ENCODE data around the gene IDH2.

DNA sequence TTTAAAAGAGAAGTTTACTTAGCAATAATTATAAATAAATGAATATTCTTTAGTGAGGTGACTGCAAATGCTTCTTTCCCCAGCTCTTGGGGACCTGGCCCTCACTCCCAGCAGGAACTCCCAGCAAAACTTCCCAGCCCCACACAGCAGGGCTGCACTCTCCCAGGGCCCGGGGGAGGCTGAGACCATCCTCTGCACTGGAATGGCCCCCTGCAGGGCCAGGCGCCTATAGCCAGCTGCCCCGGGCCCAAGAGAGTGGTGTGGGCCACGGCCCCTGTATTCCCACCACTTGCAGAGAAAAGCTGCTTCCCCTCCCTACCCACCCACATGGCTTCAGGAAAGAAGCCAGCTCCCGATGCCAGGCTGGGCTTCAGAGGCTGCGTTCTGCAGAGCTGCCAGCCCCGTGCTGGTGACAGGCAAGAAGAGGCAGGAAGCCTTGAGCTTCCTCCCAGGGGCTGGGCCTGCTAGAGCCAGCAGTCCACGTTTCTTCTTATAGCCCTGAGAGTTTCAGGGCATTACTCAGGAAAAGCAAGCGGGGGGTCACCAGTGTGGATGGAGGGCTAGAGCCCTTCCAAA is 20.0 kb downstream of the IDH2 start:
- TF ChIP-seq, protein P1, sequence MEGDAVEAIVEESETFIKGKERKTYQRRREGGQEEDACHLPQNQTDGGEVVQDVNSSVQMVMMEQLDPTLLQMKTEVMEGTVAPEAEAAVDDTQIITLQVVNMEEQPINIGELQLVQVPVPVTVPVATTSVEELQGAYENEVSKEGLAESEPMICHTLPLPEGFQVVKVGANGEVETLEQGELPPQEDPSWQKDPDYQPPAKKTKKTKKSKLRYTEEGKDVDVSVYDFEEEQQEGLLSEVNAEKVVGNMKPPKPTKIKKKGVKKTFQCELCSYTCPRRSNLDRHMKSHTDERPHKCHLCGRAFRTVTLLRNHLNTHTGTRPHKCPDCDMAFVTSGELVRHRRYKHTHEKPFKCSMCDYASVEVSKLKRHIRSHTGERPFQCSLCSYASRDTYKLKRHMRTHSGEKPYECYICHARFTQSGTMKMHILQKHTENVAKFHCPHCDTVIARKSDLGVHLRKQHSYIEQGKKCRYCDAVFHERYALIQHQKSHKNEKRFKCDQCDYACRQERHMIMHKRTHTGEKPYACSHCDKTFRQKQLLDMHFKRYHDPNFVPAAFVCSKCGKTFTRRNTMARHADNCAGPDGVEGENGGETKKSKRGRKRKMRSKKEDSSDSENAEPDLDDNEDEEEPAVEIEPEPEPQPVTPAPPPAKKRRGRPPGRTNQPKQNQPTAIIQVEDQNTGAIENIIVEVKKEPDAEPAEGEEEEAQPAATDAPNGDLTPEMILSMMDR (IDR thresholded peaks at IDR 0.05) = no peak
- TF ChIP-seq POLR2A (IDR thresholded peaks at IDR 0.05) = no peak

All from esophagus squamous epithelium (tissue), 4 donors.